GM15510 (cell line): Measurements from ENCODE around the gene MGAT5.

Source experiments
- POLR2A ChIP-seq: IDR thresholded peaks from 3 replicates; pipeline ENCODE4 v1.6.1; 2011; ENCODE audit warnings: borderline replicate concordance; ENCODE audit not compliant: insufficient read length; ENCODE audit errors: extremely low read depth

MGAT5 gene

GRCh38 chr2:134445985-134446382, 192.1 kb downstream of the MGAT5 start:
- TF ChIP-seq POLR2A = no peak

GRCh38 chr2:134446383-134447017, 192.6 kb downstream of the MGAT5 start:
- no peak for TF ChIP-seq POLR2A

- TF ChIP-seq POLR2A = no peak
Observed at GRCh38 chr2:134447669-134448068, 193.8 kb downstream of the MGAT5 start.

- TF ChIP-seq POLR2A = no peak
Observed at GRCh38 chr2:134448650-134449049, 194.8 kb downstream of the MGAT5 start.

DNA sequence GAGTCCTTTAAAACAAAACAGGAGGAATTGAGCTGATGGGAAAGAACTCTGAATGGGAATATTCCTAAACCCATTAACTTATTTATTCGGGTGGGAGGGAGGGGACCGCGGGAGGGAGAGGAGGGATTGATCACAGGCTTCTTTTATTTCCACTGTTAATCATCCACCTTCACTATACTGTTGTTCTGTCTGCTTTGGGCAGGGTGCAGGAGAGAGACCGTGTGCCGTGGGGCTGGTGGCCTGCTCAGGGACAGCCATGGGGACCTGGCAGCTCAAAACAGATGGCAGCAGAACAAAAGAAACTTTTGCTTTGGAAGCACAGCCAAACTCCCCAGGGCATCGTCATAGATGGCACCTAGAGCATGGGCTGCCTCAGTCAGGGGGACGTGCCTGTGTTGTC, 195.3 kb downstream of the MGAT5 start:
- no peak for TF ChIP-seq POLR2A

DNA sequence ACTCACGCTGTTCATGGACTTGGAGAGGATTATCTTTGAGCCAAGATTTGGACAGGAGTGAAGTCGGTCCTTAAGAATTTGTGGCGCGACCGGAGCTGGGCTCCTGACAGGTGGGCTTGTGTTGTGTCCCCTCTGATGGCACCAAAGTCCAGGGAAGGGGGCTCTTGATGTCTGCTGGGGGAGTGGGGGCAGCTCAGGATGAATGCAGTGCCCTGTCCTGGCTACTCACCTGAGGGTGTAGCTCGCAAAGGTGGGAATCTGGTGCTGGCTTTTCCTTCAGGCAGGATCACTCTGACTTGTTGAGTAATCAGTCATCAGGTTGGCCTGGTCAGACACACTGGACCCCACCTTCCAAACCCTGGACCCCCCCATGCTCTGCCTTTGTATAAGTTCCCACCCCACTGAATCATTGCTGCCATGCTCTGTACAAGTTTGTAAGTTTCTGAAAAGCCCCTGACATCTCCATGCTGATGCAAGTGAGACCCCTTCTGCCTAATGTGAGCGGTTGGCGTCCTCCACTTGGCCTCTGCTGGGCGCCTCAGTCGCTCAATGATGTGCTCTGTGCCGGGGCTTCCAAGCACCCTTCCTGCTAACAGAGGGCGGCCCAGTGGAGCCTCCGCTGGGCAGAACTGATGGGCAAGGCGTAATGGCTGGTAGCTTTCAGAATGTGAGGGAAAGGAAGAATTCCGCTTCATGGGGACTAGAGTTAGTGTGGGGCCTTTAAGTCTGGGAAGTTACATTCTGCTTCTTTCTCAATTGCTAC, 196.1 kb downstream of the MGAT5 start:
- TF ChIP-seq POLR2A = no peak

DNA sequence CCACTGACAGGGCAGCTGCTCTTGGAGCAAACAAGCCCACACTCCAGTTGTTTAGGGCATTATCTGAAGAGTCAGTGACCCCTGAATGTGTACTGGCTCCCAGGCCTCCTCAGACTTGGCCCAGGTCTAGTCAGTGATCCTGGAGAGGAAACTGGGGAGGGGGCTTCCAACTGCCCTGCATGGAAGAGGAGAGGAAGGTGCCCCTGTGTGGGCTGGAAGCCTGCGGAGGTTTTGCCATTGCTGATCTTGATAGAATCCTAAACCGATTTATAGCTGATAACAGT, 197.4 kb downstream of the MGAT5 start:
- TF ChIP-seq POLR2A = no peak

DNA sequence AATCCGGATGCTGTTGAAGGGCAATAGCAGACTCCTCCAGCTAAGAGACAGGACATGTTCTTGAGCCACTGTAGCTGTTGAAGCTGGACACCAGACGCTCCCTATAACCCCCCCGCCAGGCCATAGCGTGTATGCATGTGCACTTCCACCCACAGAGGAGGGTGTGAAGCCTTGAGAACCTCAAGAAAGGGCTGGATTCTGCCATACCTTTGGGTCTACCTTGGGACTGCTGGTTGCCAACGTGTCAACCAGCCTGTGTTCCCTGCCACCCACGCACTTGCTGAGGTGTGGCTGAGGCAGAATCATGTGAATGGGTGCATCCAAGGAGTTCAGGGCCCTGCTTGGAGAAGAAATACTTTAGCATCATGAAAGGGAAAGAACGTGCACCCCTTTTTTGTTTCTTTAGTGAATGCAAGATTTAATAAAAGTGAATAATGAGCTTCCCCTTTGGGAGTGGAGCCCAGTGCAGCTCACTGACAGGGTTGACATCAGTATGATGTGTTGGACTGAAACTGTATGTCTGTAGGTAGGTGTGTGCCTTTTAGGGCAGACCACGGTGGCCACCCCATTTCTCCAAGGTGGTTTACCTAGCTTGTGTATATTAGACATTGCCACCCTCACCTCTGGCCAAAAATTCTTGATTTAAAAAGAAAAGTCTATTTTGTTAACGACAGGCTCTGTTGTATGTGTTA, 198.3 kb downstream of the MGAT5 start:
- TF ChIP-seq POLR2A = no peak

GRCh38 chr2:134453476-134453875, 199.6 kb downstream of the MGAT5 start:
- TF ChIP-seq POLR2A = no peak

- TF ChIP-seq POLR2A = no peak
Observed at GRCh38 chr2:134453973-134454372, 200.1 kb downstream of the MGAT5 start.

- TF ChIP-seq POLR2A = no peak
Observed at GRCh38 chr2:134454426-134454825, 200.6 kb downstream of the MGAT5 start.

DNA sequence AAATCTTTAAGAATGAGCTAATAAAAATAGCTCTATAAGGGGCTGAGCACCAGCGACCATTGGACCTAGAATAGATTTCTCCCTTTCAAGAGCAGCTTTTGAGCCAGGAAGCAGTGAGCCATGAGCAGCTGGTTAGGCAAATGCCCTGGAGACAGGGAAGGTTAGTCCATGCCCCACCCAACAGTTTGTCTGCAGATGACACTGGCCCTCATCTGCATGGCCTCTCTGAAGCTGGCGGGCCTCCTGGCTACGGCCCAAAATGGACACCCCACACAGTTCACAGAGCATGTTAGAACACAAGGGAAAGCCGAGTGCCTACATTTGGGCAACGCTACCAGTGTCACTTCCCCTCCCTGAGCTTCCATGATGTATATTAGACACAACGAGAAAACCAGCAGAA, 201.1 kb downstream of the MGAT5 start:
- no peak for TF ChIP-seq POLR2A

GRCh38 chr2:134455426-134455825, 201.6 kb downstream of the MGAT5 start:
- no peak for TF ChIP-seq POLR2A

- no peak for TF ChIP-seq POLR2A
Observed at GRCh38 chr2:134457353-134457752, 203.5 kb downstream of the MGAT5 start.

DNA sequence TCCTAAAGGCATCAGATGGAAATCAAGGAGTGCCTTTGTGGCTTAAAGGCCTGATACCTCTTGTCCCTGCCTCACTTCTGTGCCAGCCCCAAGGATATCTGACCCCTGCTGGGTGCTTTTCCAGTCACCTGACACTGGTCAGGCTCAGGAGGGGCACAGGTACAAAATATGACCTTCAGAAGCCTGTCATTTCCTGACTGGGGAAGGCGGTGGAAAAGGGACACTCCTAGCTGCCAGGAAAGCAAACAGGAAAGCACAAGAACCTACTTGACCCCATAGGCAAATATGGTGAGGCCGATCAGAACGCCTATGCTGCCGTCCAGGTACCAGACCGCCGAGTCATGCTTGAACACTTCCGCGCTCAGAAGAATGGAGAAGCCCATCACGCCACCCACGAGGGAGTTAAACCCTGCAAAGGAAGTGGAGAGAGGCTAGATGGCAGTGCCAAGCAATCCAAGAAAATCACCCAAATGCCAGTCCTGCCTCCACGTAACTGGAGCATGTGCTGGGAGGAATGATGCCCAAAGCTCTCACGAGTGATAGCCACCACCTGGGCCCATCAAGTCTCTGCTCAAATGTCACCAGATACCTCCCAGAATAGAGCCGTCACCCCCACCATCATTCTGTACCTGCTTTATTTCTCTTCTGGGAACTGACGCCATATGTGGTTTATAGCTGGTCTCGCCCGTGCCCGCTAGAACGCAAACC, 204.0 kb downstream of the MGAT5 start:
- TF ChIP-seq POLR2A = no peak
